NCI-H2107 treated with DMSO at 0.1 percent for 48 hours (cell line): Measurements from ENCODE around the gene ATP13A2.

Source experiments
- DNase-seq: peaks from one replicate; lab custom pipeline; 2025; ENCODE audit not compliant: unreplicated experiment; lab: John Stamatoyannopoulos, UW

The ATP13A2 gene

GRCh38 chr1:17032741-17033140, 21.0 kb upstream of the ATP13A2 start:
- DNase-seq, result no peak

DNA sequence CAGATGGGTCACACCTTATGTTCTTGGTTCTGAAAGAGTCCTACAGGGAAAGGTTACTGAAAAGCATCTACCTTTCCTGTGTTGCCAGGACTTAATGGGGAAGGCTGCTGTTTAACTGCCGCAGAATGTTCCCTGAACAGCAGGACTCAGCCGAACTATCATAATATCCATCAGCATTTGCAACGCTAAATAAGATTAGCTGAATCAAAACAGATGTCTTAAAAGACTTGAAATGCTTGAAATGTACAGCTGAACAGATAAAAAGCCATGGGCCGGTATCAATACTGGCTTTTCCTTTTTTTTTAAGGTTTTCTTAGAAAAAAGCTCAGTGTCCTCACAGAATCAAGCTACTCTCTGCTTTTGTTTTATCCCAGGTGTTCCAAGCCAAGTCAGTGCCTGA, 19.7 kb upstream of the ATP13A2 start:
- no peak for DNase-seq

DNA sequence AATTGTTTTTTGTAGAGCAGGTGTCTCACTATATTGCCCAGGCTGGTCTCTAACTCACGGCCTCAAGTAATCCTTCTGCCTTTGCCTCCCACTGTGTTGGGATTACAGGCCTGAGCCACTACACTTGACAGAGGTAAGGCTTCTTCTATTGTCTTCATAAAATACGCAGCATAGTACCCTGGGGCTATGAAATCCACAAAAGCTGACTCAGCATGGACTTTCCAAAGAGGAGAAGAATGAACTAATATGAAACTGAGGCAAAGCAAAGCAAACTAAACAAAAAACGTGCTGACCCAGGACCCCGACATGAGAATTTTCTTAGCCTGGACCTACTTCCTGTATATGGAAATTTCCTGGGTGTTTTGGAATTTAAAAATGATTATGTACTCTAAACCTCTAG, 18.5 kb upstream of the ATP13A2 start:
- no peak for DNase-seq

GRCh38 chr1:17028662-17029188, 17.0 kb upstream of the ATP13A2 start:
- DNase-seq, result no peak

GRCh38 chr1:17027900-17028299, 16.2 kb upstream of the ATP13A2 start:
- DNase-seq, result peak; percentile 23

GRCh38 chr1:17027403-17027802, 15.7 kb upstream of the ATP13A2 start:
- no peak for DNase-seq

GRCh38 chr1:17024721-17025120, 13.0 kb upstream of the ATP13A2 start:
- DNase-seq, result no peak

- DNase-seq, result no peak
Observed at GRCh38 chr1:17023573-17023972, 11.8 kb upstream of the ATP13A2 start.

DNA sequence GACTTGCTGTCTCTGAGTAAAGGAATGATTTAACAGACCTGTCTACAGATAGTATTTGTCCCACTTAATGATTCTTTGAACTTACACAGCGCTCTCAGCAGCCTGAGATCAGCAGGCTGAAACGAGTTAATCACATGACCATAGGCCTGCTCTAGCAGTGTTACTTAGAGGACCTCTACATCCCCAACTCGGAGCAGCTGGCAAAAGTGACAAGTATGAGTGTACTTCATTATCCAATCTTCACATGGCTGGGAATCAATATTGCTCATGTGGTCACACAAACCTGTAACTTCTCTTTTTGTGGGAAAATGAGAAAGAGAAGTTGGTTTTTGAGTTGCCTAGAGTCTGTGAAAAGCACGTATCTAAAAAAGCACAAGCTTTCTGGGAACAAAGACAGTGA, 11.4 kb upstream of the ATP13A2 start:
- DNase-seq, result no peak

- DNase-seq, result no peak
Observed at GRCh38 chr1:17021896-17022295, 10.2 kb upstream of the ATP13A2 start.

GRCh38 chr1:17020502-17020901, 8.8 kb upstream of the ATP13A2 start:
- no peak for DNase-seq

DNA sequence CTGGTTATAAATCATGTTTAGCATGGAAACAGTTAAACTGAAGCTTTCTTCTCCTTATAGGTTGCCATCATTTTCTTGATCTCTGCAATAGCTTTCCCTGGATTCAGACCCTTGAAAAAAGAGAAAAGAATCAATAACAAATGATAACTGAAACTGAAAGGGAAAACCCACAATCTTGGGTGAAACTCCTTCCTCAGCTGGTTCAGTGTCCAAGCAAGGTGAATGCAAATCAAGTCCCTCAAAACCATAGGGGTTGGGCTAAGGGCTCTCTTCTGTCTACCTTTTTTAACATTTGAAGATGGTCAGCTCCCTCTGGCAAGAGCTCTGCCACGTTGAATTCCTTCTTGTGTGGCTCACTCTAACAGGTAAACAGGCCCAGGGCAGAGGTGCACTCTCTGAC, 7.1 kb upstream of the ATP13A2 start:
- no peak for DNase-seq

DNA sequence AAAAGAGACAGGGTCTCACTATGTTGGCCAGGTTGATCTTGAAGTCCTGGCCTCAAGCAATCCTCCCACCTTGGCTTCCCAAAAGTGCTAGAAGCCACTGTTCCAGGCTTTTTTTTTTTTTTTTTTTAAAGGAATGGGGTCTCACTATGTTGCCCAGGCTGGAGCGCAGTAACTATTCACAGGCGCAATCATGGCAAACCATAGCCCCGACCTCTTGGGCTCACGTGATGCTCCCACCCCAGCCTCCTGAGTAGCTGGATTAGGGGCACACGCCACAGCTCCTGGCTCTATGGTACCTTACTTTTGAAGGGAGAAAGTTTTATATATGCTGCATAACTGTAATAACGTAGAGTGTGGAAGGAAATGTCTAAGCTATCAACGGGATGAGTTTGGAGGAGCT, 5.7 kb upstream of the ATP13A2 start:
- no peak for DNase-seq

- no peak for DNase-seq
Observed at GRCh38 chr1:17016317-17016661, 4.6 kb upstream of the ATP13A2 start.

GRCh38 chr1:17014671-17015567, 3.2 kb upstream of the ATP13A2 start:
- DNase-seq, result no peak

DNA sequence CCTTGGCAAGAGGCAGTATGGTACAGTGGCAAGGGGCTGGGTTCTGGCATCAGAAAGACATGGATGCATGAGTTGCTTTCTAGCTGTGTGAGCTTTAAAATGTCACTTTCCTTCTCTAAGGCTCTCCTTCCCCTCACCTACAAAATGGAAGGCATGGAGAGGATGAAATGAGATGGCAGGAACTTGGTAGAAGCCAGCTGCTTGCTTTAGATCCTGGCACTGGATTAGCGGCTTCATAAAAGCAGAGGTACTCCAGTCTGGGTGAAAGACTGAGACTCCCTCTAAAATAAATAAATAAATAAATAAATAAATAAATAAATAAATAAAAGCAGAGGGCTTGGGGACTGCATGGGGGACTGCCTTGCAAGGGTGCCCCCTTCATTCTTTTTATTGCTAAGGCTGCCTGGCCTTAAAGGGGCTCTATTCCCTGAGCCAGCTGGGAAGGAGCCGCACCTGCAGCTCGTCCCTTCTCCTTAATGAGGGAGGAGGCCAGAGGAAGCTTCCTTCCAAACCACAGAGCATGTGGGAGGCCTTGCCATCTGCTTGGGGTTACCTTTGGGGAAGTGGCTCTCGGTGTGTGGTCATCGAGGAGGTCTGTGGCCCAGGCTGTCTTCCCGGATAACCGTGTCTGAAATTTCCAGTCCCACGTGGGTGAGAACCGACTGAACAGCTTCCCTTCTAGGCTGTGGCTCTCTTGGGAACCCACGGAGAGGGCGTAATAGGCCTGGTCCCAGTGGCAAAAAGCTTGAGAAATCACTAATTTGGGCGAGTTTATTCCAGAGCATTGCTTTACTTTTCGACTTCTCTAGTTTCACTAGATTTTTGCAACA, 2.0 kb upstream of the ATP13A2 start:
- DNase-seq, result no peak

GRCh38 chr1:17012775-17013490, 1.2 kb upstream of the ATP13A2 start:
- no peak for DNase-seq

DNA sequence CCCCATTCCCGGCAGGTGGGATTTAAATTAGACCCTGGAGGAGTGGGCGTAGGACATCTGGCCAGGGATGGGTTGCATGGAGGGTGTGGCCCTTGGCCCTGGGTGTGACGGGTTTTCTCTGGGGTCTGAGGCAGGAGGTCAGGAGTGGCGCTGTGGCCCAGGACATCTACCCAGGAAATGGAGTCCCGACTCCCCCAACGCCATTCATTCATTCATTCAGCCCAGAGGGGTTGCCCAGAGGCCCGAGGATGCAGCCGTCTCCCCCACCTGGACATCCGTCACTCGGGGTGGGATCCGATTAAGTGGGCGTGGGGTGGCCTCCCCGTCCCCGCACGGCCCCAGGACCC, 663 bp downstream of the ATP13A2 start:
- no peak for DNase-seq

GRCh38 chr1:17009706-17010105, 2.0 kb downstream of the ATP13A2 start:
- DNase-seq, result no peak

GRCh38 chr1:17008208-17008855, 3.4 kb downstream of the ATP13A2 start:
- no peak for DNase-seq

DNA sequence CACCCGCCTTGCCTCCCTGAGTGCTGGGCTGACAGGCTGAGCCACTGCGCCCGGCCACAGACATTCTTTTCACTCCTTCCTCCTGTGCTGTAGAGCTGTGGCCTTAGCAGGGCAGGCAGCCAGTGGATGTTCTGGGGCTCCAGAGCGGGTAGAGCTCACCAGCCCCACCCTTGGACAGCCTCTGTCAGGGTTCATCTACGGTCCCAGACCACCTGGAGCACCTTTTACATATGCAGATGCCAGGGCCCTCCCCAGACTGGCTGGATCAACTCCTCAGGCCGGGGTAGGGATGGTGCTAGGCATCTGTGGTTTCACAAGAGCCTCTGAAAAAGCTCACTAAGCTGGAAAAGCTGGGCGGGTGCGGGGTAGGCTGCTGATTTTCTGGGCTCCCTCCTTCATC, 4.6 kb downstream of the ATP13A2 start:
- no peak for DNase-seq
